Measurements from ENCODE around the gene CASKIN2.

DNA sequence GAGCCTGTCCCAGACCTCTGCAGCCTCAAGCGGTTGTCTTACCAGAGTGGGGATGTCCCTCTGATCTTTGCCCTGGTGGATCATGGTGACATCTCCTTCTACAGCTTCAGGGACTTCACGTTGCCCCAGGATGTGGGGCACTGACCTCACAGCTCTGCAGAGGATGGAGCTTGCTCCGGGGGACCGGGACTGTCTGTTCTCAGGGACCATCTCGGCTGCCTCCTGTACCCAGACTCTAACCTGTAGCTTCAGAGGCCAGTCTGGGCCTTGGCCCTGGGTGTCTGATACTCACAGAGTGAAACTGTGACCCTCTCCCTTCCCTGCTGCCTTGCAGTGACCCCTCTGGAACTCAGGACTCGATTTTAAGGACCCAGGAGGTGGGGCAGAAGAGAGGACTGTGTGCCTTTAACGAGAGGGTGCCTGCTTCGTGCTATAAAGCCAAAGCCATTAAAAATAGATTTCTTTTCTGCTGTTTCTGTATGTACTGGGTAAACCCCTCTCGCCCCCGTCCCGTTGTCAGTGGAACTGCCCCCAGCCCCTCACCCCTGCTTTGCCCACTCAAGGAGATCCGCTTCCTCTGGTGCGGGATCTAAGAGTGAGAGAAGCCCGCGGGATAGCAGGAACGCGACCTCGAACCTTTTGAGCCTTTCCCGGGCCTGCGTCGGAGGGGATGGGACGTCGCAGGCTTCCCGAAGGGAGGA is 9.1 kb upstream of the CASKIN2 start:
- TF ChIP-seq CTCF (IDR thresholded peaks at IDR 0.05): no peak
- no peak for TF ChIP-seq POLR2A (IDR thresholded peaks at IDR 0.05)
- no peak for TF ChIP-seq POLR2AphosphoS5 (IDR thresholded peaks at IDR 0.05)

Measured in upper lobe of left lung (tissue), 4 donors.